Epithelial cell of umbilical artery (primary cell): Measurements from ENCODE around the gene UGT1A6. TPM values are rescaled to one million over a fixed set of nuclear protein-coding genes. Genes with fewer than 3 reads are reported as not detected.

ENCODE experiments used
- total RNA-seq: library from RNA; depleted of rRNA; stranded (reverse); fragments of >200 nt; gene quantifications from 2 replicates; pipeline ENCODE4 v1.2.3, GENCODE V29; 2014

The UGT1A6 gene
- not detected in 2 replicates for total RNA-seq

GRCh38 chr2:233692648-233693047 is at the start of gene UGT1A6:
TSS of gene UGT1A6 (plus strand) at chr2:233692890. CDS start at chr2:233693005, 115 bp downstream.

GRCh38 chr2:233671290-233672161 is 21.2 kb upstream of the UGT1A6 start, which contains the start of gene UGT1A9:
TSS of gene UGT1A9 (plus strand) at chr2:233671898. CDS start at chr2:233671935, 37 bp downstream.

DNA sequence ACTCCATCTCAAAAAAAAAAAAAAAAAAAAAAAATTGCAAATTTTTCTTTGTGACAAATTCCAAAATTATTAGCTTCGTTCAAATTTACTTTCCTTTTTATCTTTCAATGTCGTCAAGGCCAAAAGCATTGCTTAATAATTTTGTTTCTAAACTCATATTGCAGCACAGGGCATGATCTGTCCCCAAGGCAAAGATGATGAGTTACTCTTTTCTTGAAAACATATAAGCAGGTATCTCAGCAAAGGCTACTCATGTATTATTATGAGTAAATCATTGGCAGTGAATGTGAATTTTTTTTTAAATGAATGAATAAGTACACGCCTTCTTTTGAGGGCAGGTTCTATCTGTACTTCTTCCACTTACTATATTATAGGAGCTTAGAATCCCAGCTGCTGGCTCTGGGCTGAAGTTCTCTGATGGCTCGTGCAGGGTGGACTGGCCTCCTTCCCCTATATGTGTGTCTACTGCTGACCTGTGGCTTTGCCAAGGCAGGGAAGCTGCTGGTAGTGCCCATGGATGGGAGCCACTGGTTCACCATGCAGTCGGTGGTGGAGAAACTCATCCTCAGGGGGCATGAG is 11.1 kb upstream of the UGT1A6 start, which contains the start of gene UGT1A7:
Gene UGT1A7, plus strand, starts transcription at position 381 of the 579 bp plus-strand sequence. Its CDS starts 37 bp downstream, at position 418.

GRCh38 chr2:233712611-233713261 is 20.0 kb downstream of the UGT1A6 start, which contains the start of gene UGT1A5:
TSS of gene UGT1A5 (plus strand) at chr2:233712907. CDS start at chr2:233712992, 85 bp downstream.

DNA sequence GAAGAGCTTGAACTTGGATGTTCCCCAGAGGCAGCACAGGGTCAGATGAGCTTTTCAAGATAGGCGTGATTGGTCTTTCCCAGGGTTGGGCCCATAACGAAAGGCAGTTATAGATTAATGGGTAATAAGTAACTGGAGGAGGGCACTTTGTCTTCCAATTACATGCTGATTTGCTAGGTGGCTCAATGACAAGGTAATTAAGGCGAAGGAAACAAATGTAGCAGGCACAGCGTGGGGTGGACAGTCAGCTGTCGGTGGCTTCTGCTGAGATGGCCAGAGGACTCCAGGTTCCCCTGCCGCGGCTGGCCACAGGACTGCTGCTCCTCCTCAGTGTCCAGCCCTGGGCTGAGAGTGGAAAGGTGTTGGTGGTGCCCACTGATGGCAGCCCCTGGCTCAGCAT is 25.9 kb downstream of the UGT1A6 start, which contains the start of gene UGT1A4:
Gene UGT1A4, plus strand, starts transcription at position 185 of the 400 bp plus-strand sequence. Its CDS starts 85 bp downstream, at position 270.

GRCh38 chr2:233728723-233729301 is 36.1 kb downstream of the UGT1A6 start, which contains the start of gene UGT1A3:
TSS of gene UGT1A3 (plus strand) at chr2:233729042. CDS start at chr2:233729127, 85 bp downstream.

DNA sequence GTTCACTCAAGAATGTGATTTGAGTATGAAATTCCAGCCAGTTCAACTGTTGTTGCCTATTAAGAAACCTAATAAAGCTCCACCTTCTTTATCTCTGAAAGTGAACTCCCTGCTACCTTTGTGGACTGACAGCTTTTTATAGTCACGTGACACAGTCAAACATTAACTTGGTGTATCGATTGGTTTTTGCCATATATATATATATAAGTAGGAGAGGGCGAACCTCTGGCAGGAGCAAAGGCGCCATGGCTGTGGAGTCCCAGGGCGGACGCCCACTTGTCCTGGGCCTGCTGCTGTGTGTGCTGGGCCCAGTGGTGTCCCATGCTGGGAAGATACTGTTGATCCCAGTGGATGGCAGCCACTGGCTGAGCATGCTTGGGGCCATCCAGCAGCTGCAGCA is 67.4 kb downstream of the UGT1A6 start, which contains the start of gene UGT1A1:
Gene UGT1A1, plus strand, starts transcription at position 228 of the 400 bp plus-strand sequence. Its CDS starts 18 bp downstream, at position 246.

DNA sequence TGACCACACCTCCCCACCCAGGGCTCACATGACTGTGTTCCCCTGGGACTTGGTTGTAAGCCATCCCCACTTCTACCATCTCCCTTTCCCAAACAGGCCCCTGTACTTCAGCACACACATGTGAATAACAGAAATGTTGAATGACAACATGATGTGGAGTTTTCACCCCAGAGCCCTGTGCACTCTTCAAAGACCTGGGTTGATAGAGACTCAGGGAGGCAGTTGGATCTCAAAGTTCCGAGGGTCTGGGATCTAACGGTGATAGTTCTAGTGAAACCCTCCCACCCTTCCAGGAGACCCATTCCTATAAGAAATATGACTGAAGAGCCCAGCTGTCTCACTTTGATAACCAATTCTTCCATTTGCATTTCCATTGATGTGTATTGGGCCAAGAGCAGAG is 85.3 kb downstream of the UGT1A6 start, which contains the start of gene MROH2A:
Gene MROH2A, plus strand, starts transcription at position 301 of the 400 bp plus-strand sequence. CDS start 1,029 bp downstream, outside the sequence.

Other genes with a start within 250 kb of the UGT1A6 start
- gene USP40, start 126.1 kb upstream of the UGT1A6 start, total RNA-seq, result 15.3 and 29.8 TPM in 2 replicates
- gene UGT1A8, start 75.3 kb upstream of the UGT1A6 start, total RNA-seq, result not detected in 2 replicates
- not detected in 2 replicates for gene UGT1A10, start 56.4 kb upstream of the UGT1A6 start, total RNA-seq
- 0.15 TPM in 1 of 2 replicates, not detected in the other for gene UGT1A9, start 21.0 kb upstream of the UGT1A6 start, total RNA-seq
- not detected in 2 replicates for gene UGT1A7, start 11.0 kb upstream of the UGT1A6 start, total RNA-seq
- gene UGT1A5, start 20.0 kb downstream of the UGT1A6 start, total RNA-seq, result not detected in 2 replicates
- not detected in 2 replicates for gene UGT1A4, start 25.8 kb downstream of the UGT1A6 start, total RNA-seq
- gene UGT1A3, start 36.2 kb downstream of the UGT1A6 start, total RNA-seq, result not detected in 2 replicates
- not detected in 2 replicates for gene UGT1A1, start 67.4 kb downstream of the UGT1A6 start, total RNA-seq
- gene MROH2A, start 85.4 kb downstream of the UGT1A6 start, total RNA-seq, result not detected in 2 replicates
- gene HJURP, start 161.6 kb downstream of the UGT1A6 start, total RNA-seq, result 23.1 and 26.0 TPM in 2 replicates
- 0.15 TPM in 1 of 2 replicates, not detected in the other for gene TRPM8, start 224.5 kb downstream of the UGT1A6 start, total RNA-seq